Ammon's horn (tissue), 1 donor: Measurements from ENCODE around the gene TBC1D28.
"Not testable (repeated sequence)": the region's sequence is repeated elsewhere in the genome, so short reads cannot be mapped to it uniquely, and the experiment has no call there.

Source experiments
- DNase-seq: peaks from one replicate; pipeline ENCODE4 v3.0.0-alpha.2; 2016; ENCODE audit warnings: low spot score

Gene TBC1D28

GRCh38 chr17:18644291-18644690 lies at the start of gene TBC1D28:
TSS of gene TBC1D28 (minus strand) at chr17:18644391. CDS start at chr17:18641352, 3,039 bp downstream.
- DNase-seq: not testable (repeated sequence)

DNA sequence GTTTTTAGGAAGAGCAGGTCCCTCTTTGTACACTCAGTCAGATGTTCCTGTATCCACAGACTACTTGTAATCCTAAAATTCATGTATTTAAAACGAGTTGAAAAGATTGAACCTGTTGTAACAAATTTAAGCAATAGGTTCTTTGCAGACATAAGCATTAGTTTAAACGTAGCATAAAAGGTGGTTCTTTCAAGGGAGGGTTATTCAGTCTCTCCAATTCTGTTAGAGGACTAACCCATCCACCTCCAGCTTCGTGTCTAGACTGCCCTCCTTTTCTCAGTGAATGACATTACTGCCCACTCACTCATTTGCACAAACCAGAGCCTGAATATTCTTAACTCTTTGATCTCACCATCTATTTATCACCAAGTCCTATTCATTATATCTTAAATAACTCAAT lies 38.5 kb upstream of the TBC1D28 start:
- not testable (repeated sequence) for DNase-seq

GRCh38 chr17:18681767-18682571 lies 37.8 kb upstream of the TBC1D28 start, which contains the start of gene FOXO3B:
TSS of gene FOXO3B (minus strand) at chr17:18682314. CDS start at chr17:18681651, 663 bp downstream.
- peak; percentile 96 for DNase-seq

GRCh38 chr17:18677381-18677780 lies 33.2 kb upstream of the TBC1D28 start:
- not testable (repeated sequence) for DNase-seq

DNA sequence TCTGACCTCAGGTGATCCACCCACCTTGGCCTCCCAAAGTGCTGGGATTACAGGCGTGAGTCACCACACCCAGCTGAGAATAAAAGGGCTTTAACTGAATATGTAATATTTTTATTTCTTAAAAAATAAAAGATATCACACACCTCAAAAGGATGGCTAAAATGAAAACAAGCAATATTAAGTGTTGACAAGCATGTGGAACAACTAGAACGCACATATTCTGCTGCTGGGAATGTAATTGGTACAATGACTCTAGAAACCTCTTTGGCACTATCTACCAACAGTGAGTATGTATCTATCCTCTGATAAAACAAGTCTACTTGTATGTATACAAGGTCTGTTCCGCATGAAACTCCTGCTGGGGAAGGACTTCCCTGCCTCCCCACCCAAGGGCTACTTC lies 32.7 kb upstream of the TBC1D28 start:
- DNase-seq: not testable (repeated sequence)

DNA sequence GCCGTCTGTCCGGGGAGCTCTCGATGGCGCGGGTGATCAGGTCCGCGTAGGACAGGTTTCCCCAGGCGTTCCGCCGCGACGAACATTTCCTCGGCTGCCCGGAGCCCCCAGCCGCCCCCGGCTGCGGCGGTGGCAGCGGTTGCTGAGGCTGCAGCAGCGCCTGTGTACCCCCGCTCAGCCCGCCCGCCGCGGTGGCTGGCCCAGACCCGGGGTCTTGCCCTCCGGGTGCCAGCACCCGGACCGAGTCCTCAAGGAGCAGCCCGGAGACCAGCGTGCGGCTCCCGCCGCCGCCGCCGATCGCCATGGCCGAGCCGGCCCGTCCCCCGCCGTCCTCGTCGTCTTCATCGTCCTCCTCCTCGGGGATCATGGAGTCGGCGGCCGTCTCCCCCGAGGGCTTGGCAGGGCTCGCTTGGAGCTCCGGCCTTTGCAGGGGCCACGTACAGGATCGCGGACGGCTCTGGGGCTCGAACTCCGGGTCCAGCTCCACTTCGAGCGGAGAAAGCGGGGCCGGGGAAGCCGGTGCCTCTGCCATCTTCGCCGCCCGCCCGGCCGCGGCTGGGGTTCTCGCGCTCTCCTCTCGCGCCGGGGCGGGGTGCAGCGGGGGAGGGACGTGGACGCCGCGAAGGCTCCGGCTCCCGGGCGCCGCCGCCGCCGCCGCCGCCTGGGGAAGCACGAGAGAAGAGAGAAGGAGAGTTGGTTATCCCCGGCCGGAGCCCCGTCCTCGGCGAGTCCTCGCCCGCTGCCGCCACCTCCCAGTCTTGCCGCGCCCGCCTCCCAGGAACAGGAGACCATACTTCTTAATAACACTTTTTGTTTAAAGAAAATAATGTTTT lies 28.4 kb upstream of the TBC1D28 start:
- not testable (repeated sequence) for DNase-seq

- not testable (repeated sequence) for DNase-seq
Observed at GRCh38 chr17:18668625-18669024, 24.4 kb upstream of the TBC1D28 start.

- not testable (repeated sequence) for DNase-seq
Observed at GRCh38 chr17:18667535-18667934, 23.3 kb upstream of the TBC1D28 start.

DNA sequence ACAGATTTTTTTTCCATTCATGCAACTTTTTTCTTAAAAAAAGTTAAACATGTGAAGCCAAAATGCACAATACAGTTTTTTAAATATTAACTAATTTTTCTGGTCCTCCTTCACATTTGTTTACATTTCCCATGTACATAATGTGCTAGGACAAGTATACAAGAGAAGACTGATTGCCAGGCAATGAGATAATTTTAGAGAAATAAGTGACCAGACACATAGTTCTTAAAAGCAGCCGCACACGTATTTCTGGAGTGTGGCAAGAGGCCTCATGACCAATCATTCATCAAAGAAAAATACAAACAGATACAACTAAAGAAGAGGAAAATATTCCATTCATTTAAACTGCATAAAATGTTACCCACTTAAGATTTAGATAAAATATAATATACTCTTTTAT lies 22.1 kb upstream of the TBC1D28 start:
- DNase-seq: not testable (repeated sequence)

GRCh38 chr17:18661924-18662624 lies 17.9 kb upstream of the TBC1D28 start:
- DNase-seq: not testable (repeated sequence)

- not testable (repeated sequence) for DNase-seq
Observed at GRCh38 chr17:18650094-18650493, 5.9 kb upstream of the TBC1D28 start.

- DNase-seq: not testable (repeated sequence)
Observed at GRCh38 chr17:18643124-18643523, 1.1 kb downstream of the TBC1D28 start.

DNA sequence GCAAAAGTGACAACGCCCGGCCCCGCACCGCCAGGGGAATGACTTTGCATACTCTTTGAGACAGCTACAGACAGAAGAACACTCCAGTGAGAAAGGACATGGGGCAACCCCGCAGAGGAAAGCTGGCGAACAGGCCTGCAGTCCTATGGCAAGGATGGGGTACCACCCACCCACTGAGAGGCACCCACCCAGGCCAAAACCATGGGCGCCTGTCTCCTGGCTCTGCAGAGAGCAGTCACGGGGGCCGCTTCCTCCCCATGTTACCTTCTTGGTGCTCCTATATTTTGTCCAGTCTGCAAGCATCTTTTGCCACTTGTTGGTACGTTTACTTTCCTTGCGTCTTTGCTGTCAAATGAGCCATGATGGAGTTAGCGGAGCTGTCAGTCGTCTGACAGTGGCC lies 5.8 kb downstream of the TBC1D28 start:
- DNase-seq: not testable (repeated sequence)

DNA sequence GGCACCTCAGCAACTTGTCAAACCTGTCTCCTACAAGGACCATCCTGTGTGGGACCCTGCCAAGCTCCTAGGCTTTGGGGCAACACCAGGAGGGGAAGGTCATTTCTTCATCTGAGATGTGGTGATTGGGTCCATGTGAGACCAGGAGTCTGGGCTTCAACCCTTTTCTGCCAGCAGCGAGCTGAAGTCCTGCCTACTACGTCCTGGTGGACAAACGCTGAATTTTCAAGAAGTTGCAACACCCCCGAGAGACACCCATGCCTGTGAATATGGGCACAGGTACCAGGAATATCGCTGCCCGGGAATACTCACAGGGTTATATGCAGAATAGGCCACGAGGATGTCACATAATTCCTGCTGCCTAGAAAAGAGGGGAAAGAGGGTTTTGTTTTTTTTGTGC lies 8.0 kb downstream of the TBC1D28 start:
- not testable (repeated sequence) for DNase-seq

GRCh38 chr17:18635773-18636172 lies 8.4 kb downstream of the TBC1D28 start:
- not testable (repeated sequence) for DNase-seq

DNA sequence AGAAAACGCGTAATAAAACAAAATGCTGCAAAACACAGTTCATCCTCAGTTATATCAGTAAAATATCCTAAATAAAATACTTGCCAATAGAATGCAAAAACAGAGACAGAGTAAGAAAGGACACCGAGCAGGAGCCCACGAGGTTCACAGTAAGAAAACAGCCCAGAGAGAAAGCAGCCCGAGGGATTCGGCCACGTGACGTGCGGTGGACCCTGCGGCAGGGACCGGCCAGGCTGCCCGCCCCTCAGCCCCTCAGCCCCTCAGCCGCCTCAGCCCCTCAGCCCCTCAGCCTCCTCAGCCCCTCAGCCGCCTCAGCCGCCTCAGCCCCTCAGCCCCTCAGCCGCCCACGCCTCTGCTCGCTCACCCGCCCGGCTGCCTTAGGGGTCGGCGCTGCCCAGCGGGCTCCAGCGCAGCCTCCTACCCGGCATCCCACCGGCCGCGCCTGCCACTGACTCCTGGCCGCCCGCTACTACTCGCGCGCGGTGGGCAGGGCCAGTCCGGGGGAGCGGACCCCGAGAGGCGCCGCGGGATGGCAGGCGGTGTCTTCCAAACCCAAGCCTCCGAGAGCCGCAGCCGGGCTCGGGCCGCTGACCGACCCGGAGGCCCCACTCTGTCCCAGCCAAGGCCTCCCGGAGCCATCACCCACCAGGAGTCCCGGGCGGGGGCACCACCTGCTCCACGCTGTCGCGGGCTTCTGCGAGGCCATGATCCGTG lies 9.5 kb downstream of the TBC1D28 start:
- DNase-seq: not testable (repeated sequence)

GRCh38 chr17:18626152-18626870 lies 17.9 kb downstream of the TBC1D28 start:
- DNase-seq: peak; percentile 4

- DNase-seq: peak; percentile 88
Observed at GRCh38 chr17:18625509-18626104, 18.6 kb downstream of the TBC1D28 start.

- peak; percentile 19 for DNase-seq
Observed at GRCh38 chr17:18624862-18625501, 19.2 kb downstream of the TBC1D28 start.

- not testable (repeated sequence) for DNase-seq
Observed at GRCh38 chr17:18617613-18618012, 26.6 kb downstream of the TBC1D28 start.
